NB4 (cell line): ENCODE data around the gene TRIM45.

ENCODE experiments used
- CTCF ChIP-seq: IDR thresholded peaks from one replicate; pipeline ENCODE4 v1.5.1; 2012; ENCODE audit warnings: low read depth, low read length
- MYC ChIP-seq: IDR thresholded peaks from 2 replicates; pipeline ENCODE4 v1.6.1; 2011; ENCODE audit warnings: low read depth, low read length
- POLR2A ChIP-seq: IDR thresholded peaks from 2 replicates; pipeline ENCODE4 v1.6.1; 2011; ENCODE audit warnings: mild to moderate bottlenecking; ENCODE audit not compliant: insufficient read length; ENCODE audit errors: extremely low read depth

GRCh38 chr1:117169871-117170596, 48.5 kb upstream of the TRIM45 start:
- TF ChIP-seq CTCF (no peak), POLR2A (no peak), MYC (no peak)
